Lower lobe of right lung (tissue), 2 donors: ENCODE data around the gene SSH2. TPM values are rescaled to one million over a fixed set of nuclear protein-coding genes. Genes with fewer than 3 reads are reported as not detected.

Experiments used
- ATAC-seq, 2 donors: fragments of 200-7000 bp; cut with Tn5 transposase; one replicate each; pipeline ENCODE4 v1.9.1; 2020 to 2022; ENCODE audit warnings: mild to moderate bottlenecking in 2 of 2, moderate library complexity in 2 of 2
- DNase-seq: peaks from one replicate; pipeline ENCODE4 v3.0.0-alpha.2; 2020
- H3K27ac ChIP-seq: fragments of 200-600 bp; one replicate; pipeline ENCODE4 v1.8.0; 2022
- H3K27me3 ChIP-seq: fragments of 200-600 bp; one replicate; pipeline ENCODE4 v1.8.0; 2022; ENCODE audit warnings: low read depth
- H3K36me3 ChIP-seq: fragments of 200-600 bp; one replicate; pipeline ENCODE4 v1.8.0; 2022; ENCODE audit warnings: mild to moderate bottlenecking
- H3K4me1 ChIP-seq: fragments of 200-600 bp; one replicate; pipeline ENCODE4 v1.8.0; 2022
- H3K4me3 ChIP-seq: fragments of 200-600 bp; one replicate; pipeline ENCODE4 v1.8.0; 2022; ENCODE audit warnings: mild to moderate bottlenecking
- H3K9me3 ChIP-seq: fragments of 200-600 bp; one replicate; pipeline ENCODE4 v1.8.0; 2022
- intact Hi-C: fragments of 100-400 bp; cut with DNase I; formaldehyde crosslinking; loops from one replicate; pipeline ENCODE4 v1.11.0; 2022
- total RNA-seq: library from RNA; stranded (reverse); fragmentation: NEBNext Ultra II Directional; extraction: Animal tissue kit (Norgen Biotek cat#: 25700); gene quantifications from one replicate; pipeline ENCODE4 v1.2.1, GENCODE V29; 2021
- TF ChIP-seq, protein P1 (sequence below): fragments of 200-600 bp; IDR thresholded peaks from one replicate; pipeline ENCODE4 v1.8.0; 2022; ENCODE audit warnings: antibody characterized with exemption, mild to moderate bottlenecking
- donor health status: DM: no; HTN: yes; CAD: no; lungs with severe emphysema.

SSH2 gene
- total RNA-seq, 1 donor from 2014 or later = 105 TPM

DNA sequence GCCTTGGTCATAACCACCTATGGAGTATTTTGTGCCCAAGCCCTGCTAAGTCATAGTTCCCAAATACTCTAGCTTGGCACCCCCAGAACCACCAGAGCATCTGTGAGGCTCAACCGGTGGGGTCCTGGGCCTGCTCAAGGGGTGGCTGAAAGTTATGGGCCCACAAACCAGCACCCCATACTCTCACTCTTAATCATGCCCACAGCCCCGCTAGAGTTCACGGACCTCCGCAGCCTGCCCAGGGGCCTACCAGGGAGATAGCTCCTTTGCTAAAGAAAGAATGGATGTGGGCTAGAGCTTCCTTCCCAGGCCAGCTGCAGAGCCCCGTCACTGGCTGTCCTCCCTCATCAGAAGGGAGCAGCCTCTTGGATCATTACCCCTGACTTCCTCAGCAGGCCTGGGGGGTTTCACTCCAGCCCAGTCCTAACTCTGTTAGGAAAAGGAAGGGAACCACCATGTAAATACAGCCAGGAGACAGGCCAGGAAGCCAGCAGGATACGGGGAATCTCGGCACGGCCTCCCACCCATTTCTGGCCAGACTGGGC, 341.9 kb downstream of the SSH2 start:
- intact Hi-C loops = no loop called here
- DNase-seq = no peak
- H3K9me3 ChIP-seq = no peaks in the 10 kb centered on the region
- TF ChIP-seq, protein P1, sequence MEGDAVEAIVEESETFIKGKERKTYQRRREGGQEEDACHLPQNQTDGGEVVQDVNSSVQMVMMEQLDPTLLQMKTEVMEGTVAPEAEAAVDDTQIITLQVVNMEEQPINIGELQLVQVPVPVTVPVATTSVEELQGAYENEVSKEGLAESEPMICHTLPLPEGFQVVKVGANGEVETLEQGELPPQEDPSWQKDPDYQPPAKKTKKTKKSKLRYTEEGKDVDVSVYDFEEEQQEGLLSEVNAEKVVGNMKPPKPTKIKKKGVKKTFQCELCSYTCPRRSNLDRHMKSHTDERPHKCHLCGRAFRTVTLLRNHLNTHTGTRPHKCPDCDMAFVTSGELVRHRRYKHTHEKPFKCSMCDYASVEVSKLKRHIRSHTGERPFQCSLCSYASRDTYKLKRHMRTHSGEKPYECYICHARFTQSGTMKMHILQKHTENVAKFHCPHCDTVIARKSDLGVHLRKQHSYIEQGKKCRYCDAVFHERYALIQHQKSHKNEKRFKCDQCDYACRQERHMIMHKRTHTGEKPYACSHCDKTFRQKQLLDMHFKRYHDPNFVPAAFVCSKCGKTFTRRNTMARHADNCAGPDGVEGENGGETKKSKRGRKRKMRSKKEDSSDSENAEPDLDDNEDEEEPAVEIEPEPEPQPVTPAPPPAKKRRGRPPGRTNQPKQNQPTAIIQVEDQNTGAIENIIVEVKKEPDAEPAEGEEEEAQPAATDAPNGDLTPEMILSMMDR = no peak
- no peak for ATAC-seq
- peak overlapping the region; percentile 84 for H3K27ac ChIP-seq
- H3K4me3 ChIP-seq = peak overlapping the region; percentile 90
- H3K36me3 ChIP-seq = no peaks in the 10 kb centered on the region
- peaks cover 86% of the 10 kb centered on the region for H3K4me1 ChIP-seq
- no peaks in the 10 kb centered on the region for H3K27me3 ChIP-seq

DNA sequence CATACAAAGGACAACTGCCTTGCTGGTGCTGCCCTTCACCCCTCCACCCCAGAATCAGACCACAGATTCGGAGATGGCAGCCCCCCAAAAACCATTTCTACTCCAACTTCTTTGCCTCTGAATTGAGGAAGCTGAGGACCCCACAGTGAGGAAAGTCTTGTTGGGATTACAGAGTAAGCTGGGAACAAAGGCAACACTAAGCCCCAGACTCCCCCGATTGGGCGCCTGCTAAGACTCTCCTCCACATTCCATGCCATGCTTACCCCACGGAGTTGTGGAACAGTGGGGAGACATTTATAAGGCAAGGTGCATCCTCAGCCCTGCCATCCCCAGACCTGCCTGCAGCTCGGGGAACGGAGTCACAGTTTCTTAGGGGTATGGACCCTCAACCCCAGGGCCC, 342.4 kb downstream of the SSH2 start:
- no peaks in the 10 kb centered on the region for H3K9me3 ChIP-seq
- TF ChIP-seq, protein P1 = no peak
- H3K36me3 ChIP-seq = peaks cover 3% of the 10 kb centered on the region
- intact Hi-C loops = no loop called here
- peak overlapping the region; percentile 90 for H3K4me3 ChIP-seq
- peaks cover 83% of the 10 kb centered on the region for H3K4me1 ChIP-seq
- peak overlapping the region; percentile 84 for H3K27ac ChIP-seq
- no peak for DNase-seq
- no peak for ATAC-seq
- H3K27me3 ChIP-seq = no peaks in the 10 kb centered on the region

DNA sequence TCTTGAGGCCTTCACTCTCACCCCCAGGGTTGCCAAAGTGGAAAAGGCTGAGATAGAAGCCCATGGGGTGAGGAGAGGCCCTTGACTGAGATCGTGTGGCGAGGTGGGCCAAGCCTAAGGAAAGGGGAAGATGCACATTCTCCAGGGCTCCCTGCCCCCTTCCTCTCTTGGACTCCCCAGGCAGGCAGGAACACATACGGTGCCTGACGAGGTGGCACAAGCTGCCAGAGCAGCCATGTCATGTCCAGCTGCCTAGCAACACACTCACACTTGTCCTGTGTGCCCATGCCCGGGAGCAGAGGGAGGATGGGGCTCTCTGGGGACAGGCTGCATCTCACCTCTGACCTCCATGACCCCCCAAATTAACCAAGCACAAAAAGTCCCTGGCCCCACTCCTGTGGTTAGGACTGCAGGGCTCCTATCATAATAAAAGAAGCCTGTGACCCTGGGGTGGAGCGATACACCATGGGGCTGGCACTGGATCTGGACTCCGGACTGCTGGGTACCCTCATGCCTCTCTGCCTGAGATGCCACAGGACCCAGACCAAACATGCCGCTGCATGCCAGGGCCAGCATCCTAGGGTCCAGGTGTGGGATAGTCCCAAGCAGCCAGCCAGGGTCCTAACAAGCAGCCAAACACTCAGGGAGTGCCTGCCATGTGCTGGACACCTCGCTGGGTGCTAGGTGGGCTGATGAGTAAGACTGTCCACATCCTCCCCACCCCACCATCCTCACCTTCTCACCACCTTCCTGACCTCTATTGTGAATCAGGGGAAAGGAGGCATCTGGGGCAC, 343.2 kb downstream of the SSH2 start:
- TF ChIP-seq, protein P1 = no peak
- Histone ChIP-seq H3K9me3 (no peaks in the 10 kb centered on the region), H3K27me3 (no peaks in the 10 kb centered on the region), H3K4me3 (peak overlapping the region; percentile 90), H3K36me3 (peaks cover 10% of the 10 kb centered on the region), H3K27ac (peak overlapping the region; percentile 87), H3K4me1 (peaks cover 76% of the 10 kb centered on the region)
- ATAC-seq = no peak
- DNase-seq = peak; percentile 41
- intact Hi-C loops = no loop called here

DNA sequence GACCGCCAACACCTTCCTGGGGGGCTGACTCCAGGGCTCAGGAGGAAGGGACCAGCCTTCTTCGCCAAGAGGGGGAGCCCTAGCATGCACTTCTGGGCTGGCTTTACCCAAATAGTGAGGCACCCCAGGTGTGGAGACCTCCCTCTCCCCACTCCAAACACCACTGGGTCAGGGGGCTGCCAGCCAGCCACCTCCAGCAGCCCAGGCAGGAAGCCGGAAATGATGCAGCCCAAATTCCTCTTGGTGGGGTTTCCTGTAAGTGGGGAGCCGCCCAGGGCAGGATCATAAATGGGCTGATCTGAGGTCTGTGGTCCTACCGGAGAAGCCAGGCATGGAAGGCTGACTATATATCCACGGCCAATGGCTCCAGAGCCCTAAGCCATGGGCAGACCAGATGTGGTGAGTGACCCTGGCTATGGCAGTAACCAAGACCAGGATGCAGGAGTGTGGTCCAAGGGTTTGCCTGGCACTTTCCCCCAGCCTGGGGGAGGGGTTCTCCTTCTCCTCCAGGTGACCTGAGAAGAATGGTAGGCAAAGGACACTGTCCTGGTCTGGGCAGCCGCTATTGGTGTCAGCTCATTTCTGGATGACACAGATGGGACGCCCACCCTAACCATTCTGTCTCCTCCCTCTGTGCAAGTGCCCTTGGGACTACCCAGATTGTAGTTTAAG, 344.8 kb downstream of the SSH2 start:
- peak overlapping the region; percentile 87 for H3K27ac ChIP-seq
- DNase-seq (peak; percentile 51), ATAC-seq (no peak)
- intact Hi-C loops = no loop called here
- peaks cover 24% of the 10 kb centered on the region for H3K36me3 ChIP-seq
- TF ChIP-seq, protein P1 = no peak
- H3K4me3 ChIP-seq = peak overlapping the region; percentile 90
- H3K27me3 ChIP-seq = no peaks in the 10 kb centered on the region
- peaks cover 65% of the 10 kb centered on the region for H3K4me1 ChIP-seq
- H3K9me3 ChIP-seq = no peaks in the 10 kb centered on the region

DNA sequence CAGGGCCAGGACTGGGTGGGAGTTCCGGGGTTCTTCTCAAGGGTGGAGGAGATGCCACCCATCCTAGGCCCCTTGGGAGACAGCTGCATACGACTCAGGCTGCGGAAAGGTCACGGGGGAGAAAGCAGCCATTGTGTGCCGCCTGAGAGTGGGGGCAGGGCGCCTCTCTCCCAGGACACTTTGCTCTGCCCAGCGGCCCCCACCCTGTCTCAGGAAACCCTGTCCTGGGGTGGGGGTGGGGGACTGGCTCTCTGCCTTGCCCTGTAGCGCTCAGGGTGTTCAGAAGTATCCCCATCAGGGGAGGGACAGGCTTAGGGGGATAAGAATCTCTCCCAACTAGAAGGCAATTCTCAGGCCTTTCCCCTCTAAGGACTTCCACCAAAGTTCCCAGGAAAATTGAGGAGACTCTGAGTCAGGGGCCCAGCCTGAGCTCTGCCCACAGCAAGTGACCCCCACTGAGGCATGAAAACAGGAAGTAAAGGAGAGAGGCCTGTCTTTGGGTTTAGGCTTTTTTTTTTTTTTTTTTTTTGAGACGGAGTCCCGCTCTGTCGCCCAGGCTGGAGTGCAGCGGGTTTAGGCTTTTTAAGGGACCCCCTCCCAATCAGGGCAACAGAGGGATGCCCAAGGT, 345.5 kb downstream of the SSH2 start:
- TF ChIP-seq, protein P1 = no peak
- intact Hi-C loops = no loop called here
- DNase-seq (peak; percentile 48), ATAC-seq (no peak)
- peak overlapping the region; percentile 87 for H3K27ac ChIP-seq
- no peaks in the 10 kb centered on the region for H3K27me3 ChIP-seq
- H3K4me3 ChIP-seq = peak overlapping the region; percentile 90
- peaks cover 29% of the 10 kb centered on the region for H3K36me3 ChIP-seq
- H3K4me1 ChIP-seq = peaks cover 61% of the 10 kb centered on the region
- H3K9me3 ChIP-seq = no peaks in the 10 kb centered on the region
